Measurements from ENCODE around the gene PTTG1IP.
A peak's percentile ranks its signal among the peaks of the same experiment; 100 is the strongest.

The PTTG1IP gene

GRCh38 chr21:44873356-44874239, at the start of gene PTTG1IP:
PTTG1IP (minus strand) TSS chr21:44873690; CDS start chr21:44873616, 74 bp downstream.
- H3K27ac Mint-ChIP-seq = peak within 1 kb of the TSS; percentile 90
- ATAC-seq = peak; percentile 87
- peaks cover 46% of the 10 kb centered on the region for H3K4me1 Mint-ChIP-seq
- peak; percentile 99 to 100 for DNase-seq (ENCODE audit: low spot score in 2 of 2)
- H3K4me3 Mint-ChIP-seq = peak within 1 kb of the TSS; percentile 89
- peaks cover 31% of the 10 kb centered on the region for H3K36me3 Mint-ChIP-seq
- no peaks in the 10 kb centered on the region for H3K9me3 Mint-ChIP-seq

DNA sequence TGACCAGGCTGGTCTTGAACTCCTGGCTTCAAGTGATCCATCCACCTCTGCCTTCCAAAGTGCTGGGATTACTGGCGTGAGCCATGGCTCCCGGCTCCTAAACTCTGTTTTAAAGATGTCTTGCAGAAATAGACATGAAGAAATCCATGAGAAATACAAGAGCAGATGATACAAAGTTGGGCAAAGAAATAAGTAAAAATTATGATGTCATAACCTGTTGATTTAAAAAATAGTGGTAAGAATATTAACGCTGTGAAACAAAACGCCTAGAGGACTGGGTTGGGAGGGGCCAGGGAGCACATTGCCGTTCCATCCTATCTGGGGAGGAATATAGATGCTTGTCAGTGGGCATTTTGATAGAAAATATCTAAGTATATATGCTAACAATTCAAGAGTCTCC, 48.4 kb upstream of the PTTG1IP start:
- peaks cover 55% of the 10 kb centered on the region for H3K36me3 Mint-ChIP-seq
- peak overlapping the region; percentile 96 for H3K27ac Mint-ChIP-seq
- H3K4me1 Mint-ChIP-seq = peaks cover 81% of the 10 kb centered on the region
- H3K4me3 Mint-ChIP-seq = peak overlapping the region; percentile 98
- no peaks in the 10 kb centered on the region for H3K9me3 Mint-ChIP-seq
- ATAC-seq (no peak), DNase-seq (ENCODE audit: low spot score in 2 of 2) (no peak)

DNA sequence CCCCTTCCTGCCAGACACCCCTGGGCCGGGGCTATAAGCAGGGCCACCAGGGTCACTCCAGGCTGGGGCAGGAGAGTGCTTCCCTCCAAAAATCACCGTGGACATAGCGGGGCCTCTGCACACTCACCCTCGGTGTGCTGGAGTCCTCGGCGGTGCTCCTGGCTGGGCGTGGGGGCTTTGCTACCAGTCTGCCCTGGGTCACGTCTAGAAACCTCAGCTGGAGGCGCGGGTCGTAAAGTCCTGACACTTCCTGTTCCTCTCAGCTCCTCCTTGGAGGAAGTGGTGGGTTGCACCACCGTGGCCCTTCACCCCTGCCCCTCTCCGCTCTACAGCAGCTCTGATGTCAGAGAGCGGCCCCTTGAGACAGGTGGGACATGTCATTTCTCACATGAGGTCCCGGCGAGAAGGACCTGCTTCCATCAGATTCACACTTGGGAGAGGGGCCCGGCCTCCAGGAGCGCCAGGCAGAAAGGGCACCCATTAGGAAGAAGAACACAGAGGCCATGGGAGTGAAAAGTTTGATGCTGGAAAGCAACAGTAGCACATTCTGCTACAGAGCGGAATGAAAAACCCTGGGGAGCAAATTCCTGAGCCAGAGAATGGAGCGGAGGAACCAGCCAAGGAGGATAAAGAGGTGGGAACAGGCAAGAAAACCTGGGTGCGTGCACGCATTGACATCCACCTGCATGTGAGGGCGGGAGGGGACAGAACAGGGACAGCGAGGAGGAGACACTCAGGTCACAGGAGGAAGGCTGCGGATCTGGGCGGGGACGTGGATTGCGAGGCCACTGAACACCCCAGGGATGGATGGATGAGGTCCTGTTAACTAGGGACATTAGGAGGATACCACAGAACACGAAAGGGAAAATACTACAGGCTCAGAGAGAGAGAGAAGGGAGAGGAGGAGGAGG, 47.5 kb upstream of the PTTG1IP start, which contains the start of gene ITGB2:
Gene ITGB2, minus strand, starts transcription at position 206 of the 911 bp plus-strand sequence. CDS start 10,117 bp downstream, outside the sequence.
- peak; percentile 88 for ATAC-seq
- peak; percentile 33 to 78 for DNase-seq (ENCODE audit: low spot score in 2 of 2)
- H3K9me3 Mint-ChIP-seq = no peaks in the 10 kb centered on the region
- H3K36me3 Mint-ChIP-seq = peaks cover 62% of the 10 kb centered on the region
- peak within 1 kb of the TSS; percentile 98 for H3K4me3 Mint-ChIP-seq
- H3K4me1 Mint-ChIP-seq = peaks cover 81% of the 10 kb centered on the region
- H3K27ac Mint-ChIP-seq = peak within 1 kb of the TSS; percentile 96

DNA sequence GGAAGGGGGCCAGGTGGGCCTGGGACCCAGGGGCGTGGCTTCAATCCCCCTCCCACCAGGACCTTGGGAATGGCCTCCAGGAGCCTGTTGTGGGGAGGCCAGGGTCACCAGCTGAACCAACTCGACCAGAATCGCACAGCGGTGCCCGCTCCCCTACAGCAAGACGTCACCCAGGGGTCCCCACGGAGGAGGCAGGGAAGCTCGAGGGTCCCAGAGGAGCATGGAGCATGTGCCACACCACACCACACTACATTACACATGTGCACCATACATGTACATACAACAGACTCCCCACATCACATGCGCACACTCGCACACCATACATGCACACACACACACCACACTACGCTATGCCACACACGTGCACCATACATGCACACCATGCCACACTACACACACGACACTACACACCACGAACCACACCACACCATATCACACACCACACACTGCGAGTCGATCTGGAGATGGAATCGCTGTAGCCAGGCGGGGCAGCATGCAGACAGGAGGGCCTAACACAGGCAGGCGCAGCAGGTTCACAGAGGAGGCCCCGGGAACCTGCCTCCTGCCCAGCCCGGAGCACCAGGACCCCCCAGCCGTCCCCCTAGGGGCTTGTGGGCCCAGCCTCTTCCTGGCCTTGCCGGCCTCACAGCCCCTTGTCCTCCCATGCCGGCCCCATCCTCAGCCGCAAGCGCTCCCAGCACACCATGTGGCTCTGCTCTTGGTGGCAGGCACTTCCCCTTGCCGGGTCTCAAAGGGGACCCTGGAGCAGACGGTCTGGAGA, 46.6 kb upstream of the PTTG1IP start:
- DNase-seq (ENCODE audit: low spot score in 2 of 2) (peak in 1 of 2 donors; percentile 67), ATAC-seq (peak; percentile 42)
- Mint-ChIP-seq H3K4me3 (peak overlapping the region; percentile 98), H3K27ac (peak overlapping the region; percentile 96), H3K9me3 (no peaks in the 10 kb centered on the region), H3K36me3 (peaks cover 70% of the 10 kb centered on the region), H3K4me1 (peaks cover 83% of the 10 kb centered on the region)

DNA sequence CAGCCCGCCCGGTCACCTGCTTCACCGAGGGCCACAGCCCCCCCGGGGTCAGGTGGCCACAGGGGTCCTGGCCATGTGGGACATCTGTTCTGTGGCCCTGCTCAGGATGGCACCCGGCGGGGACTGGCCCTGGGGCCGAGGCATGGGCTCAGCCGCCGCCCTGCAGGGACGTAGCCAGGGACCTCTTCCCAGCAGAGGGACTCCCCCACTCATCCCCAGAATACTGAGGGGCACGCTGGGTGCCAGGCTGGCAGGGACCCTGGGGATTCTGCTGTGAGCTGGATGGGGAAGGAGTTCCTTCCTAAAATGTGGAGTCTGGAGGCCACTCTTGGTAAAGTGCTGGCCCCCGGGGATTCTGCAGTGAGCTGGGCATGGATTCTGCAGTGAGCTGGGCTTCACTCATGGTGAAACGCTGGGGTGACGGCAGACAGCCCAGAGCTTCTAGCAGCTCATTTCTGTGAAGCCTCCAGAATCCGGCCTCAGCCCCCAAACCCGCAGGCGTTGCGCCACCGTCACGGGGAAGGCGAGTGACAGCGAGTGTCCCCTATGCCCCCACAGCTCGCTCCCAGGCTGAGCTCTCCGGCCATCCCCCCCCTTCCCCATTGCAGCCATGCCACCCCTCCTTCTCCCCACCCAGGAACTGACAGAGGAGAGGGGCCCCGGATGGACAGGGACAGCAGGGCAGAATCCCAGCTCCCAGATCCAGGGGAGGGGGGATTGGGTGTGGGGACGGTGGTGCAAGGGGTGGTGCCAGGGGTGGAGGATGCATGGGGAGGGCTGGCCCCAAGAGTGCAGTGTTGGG, 45.8 kb upstream of the PTTG1IP start:
- DNase-seq (ENCODE audit: low spot score in 2 of 2) = peak in 1 of 2 donors; percentile 63
- peak; percentile 51 for ATAC-seq
- H3K4me1 Mint-ChIP-seq = peaks cover 83% of the 10 kb centered on the region
- H3K27ac Mint-ChIP-seq = peak overlapping the region; percentile 96
- no peaks in the 10 kb centered on the region for H3K9me3 Mint-ChIP-seq
- peak overlapping the region; percentile 98 for H3K4me3 Mint-ChIP-seq
- H3K36me3 Mint-ChIP-seq = peaks cover 77% of the 10 kb centered on the region

- Mint-ChIP-seq H3K36me3 (peaks cover 84% of the 10 kb centered on the region), H3K9me3 (no peaks in the 10 kb centered on the region), H3K4me1 (peaks cover 83% of the 10 kb centered on the region)
Measured at GRCh38 chr21:44918581-44919033, 45.1 kb upstream of the PTTG1IP start.

GRCh38 chr21:44918107-44918470, 44.6 kb upstream of the PTTG1IP start:
- Mint-ChIP-seq H3K4me3 (peak overlapping the region; percentile 98), H3K36me3 (peaks cover 88% of the 10 kb centered on the region), H3K4me1 (peaks cover 84% of the 10 kb centered on the region), H3K9me3 (no peaks in the 10 kb centered on the region), H3K27ac (peak overlapping the region; percentile 96)
- ATAC-seq (no peak), DNase-seq (ENCODE audit: low spot score in 2 of 2) (no peak)

More at GRCh38 chr21:44918581-44919033, 45.1 kb upstream of the PTTG1IP start:
- H3K4me3 Mint-ChIP-seq = peak overlapping the region; percentile 98
- ATAC-seq (no peak), DNase-seq (ENCODE audit: low spot score in 2 of 2) (no peak)
- H3K27ac Mint-ChIP-seq = peak overlapping the region; percentile 96

- H3K9me3 Mint-ChIP-seq = no peaks in the 10 kb centered on the region
- DNase-seq (ENCODE audit: low spot score in 2 of 2) = no peak
- peak overlapping the region; percentile 96 for H3K27ac Mint-ChIP-seq
- H3K4me3 Mint-ChIP-seq = peak overlapping the region; percentile 98
- H3K4me1 Mint-ChIP-seq = peaks cover 82% of the 10 kb centered on the region
- ATAC-seq = no peak
- H3K36me3 Mint-ChIP-seq = peaks cover 84% of the 10 kb centered on the region
Measured at GRCh38 chr21:44917446-44918106, 44.1 kb upstream of the PTTG1IP start.

DNA sequence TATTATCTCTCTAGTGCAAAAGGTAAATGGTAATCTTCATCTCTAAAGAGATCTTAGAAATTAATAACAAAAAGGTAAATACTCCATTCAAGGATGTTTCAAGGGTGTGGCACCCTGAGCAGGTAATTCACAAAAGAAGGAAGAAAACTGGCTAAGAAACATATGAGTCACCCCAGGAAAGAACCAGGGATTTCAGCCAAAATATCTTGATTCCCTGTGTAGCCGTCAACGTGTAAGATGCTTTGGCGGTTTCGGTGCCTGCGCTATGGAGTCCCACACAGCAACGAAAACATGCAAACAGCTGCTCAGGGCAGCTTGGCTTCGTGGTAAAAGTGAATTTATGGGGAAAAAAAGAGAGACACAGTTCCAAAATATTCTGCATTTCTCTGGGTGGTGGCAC, 43.5 kb upstream of the PTTG1IP start:
- no peak for ATAC-seq
- DNase-seq (ENCODE audit: low spot score in 2 of 2) = no peak
- H3K4me3 Mint-ChIP-seq = peak overlapping the region; percentile 98
- peak overlapping the region; percentile 96 for H3K27ac Mint-ChIP-seq
- H3K4me1 Mint-ChIP-seq = peaks cover 87% of the 10 kb centered on the region
- H3K9me3 Mint-ChIP-seq = no peaks in the 10 kb centered on the region
- H3K36me3 Mint-ChIP-seq = peaks cover 90% of the 10 kb centered on the region

GRCh38 chr21:44914176-44914874, 40.8 kb upstream of the PTTG1IP start:
- peak overlapping the region; percentile 93 for H3K27ac Mint-ChIP-seq
- no peaks in the 10 kb centered on the region for H3K9me3 Mint-ChIP-seq
- peak; percentile 84 for ATAC-seq
- peak overlapping the region; percentile 98 for H3K4me3 Mint-ChIP-seq
- peak; percentile 57 to 83 for DNase-seq (ENCODE audit: low spot score in 2 of 2)
- peaks cover 93% of the 10 kb centered on the region for H3K4me1 Mint-ChIP-seq
- peaks cover 93% of the 10 kb centered on the region for H3K36me3 Mint-ChIP-seq

DNA sequence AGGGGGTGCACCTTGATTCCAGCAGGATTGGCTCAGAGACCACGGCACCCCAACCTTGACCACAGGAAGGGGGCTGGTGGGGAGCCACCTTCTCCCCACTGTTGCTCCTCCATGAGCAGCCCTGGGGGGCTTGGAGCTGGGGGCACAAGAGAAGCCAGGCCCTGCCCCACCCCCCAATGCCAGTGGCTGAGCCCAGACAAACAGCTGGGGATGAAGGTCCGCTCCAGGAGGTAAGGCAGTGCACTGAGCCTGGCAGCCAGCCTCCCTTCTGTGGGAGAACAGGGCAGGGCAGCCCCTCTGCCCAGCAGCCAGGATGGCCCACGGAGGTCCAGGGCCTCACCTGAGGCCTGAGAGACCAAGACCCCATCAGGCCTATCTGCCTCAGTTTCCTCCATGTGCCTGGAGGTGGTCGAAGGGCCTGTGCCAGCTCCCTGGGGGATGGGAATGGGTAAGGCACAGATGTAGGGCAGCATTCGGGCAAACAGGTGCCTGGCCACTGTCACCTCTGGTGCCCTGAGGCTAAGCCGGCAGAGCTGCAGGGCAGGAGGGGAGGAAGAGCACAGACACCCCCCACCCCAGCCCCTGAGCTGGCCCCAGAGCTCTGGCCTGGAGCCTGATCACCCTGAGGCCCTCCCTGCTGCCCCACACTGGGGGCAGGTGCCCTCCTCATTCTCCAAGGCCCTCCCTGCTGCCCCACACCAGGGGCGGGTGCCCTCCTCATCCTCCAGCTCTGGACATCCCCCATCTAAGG, 40.1 kb upstream of the PTTG1IP start:
- H3K27ac Mint-ChIP-seq = peak overlapping the region; percentile 93
- peaks cover 93% of the 10 kb centered on the region for H3K36me3 Mint-ChIP-seq
- no peak for DNase-seq (ENCODE audit: low spot score in 2 of 2)
- no peak for ATAC-seq
- H3K4me1 Mint-ChIP-seq = peaks cover 96% of the 10 kb centered on the region
- H3K4me3 Mint-ChIP-seq = peak overlapping the region; percentile 98
- H3K9me3 Mint-ChIP-seq = no peaks in the 10 kb centered on the region

All from stimulated activated effector memory CD8-positive, alpha-beta T cell treated with anti-CD3 and anti-CD28 coated beads, Interleukin-12 subunit alpha, Interleukin-12 subunit beta, amount 100 ng/mL, for 72 hours (primary cell).